RKO (cell line): ENCODE results near the gene TOX2.
A peak's percentile ranks its signal among the peaks of the same experiment; 100 is the strongest.

Experiments used
- DNase-seq: peaks from one replicate; pipeline ENCODE4 v3.0.0-alpha.2; 2016; ENCODE audit warnings: low spot score

The TOX2 gene

DNA sequence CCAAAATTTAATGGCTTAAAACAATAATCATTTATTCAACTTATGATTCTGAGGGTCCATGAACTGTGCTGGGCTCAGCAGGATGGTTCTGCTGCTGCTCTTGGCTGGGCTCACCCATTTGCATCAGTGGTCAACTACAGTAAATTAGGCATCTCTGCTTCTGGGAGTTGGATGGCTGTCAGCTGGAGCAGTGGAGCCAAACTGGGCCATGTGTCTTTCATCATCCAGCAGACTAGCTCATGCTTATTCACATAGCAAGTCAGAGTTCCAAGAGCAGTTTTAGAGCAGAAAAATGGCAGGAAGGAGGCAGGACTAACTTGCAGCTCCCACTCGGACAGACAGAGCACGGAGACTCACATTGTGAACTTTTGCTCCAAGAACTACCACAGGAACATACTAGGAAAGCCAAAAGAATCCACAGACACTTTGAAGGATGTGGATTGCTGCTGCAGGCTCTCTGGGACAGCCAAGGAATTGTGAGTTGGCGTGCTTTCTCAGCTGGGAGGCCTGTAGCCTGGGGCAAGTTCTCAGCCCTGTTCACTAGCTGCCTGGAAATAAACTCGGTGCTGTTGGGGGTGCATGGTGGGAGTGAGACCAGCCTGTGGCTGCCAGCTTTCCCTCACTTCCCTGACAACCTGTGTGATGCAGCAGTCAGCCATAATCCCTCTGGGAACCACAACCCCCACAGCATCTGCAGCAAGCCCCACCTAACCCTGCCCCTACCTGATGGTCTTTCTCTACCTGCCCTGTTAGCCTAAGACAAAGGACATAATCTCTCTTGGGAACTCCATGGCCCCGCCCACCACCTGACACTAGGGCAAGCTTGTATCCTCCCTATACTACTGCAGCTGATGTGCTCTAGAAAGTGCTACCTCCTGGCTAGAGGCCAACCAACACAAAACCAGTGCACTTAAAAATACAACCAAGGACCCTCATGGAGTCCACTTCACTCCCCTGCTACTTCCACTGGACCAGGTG, 143.3 kb downstream of the TOX2 start:
- no peak for DNase-seq

DNA sequence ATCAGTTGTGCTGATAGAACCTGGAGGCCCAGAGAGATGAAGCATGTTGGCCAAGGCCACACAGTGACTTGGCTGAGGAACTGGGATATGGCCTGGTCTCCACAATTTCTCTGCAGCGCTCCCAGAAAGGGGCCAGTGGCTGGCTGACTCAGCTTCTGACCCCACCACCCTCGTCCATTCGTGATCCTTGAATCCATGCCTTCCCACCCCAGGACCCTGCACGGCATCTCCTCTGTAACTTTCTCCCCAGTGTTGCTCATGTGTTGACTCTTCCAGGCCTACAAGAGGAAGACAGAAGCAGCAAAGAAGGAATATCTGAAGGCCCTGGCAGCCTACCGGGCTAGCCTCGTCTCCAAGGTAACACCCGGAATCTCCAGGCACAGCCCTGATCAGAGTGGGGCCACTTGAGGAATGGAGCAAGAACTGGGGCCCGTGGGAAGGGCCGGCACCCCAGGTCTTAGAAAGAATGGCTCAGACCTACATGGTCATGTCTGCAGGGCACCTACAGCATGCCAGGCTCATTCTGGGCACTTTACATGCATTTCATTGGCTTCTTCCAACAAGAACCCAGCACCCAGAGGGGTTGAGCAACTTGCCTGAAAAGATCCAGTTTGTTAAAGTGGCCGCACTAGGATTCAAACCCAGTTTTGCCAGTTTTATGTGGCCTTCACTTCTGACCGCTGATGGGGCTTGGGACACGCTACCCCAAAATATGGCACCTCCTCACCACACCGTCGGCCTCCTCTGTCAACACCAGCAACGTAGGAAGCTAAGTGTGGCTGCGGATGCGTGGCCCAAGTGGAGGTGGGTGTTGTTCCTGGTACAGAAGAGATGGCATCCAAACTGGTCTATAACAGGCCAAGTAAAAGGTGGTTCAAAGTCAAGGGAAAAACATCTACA, 150.1 kb downstream of the TOX2 start:
- DNase-seq = no peak

DNA sequence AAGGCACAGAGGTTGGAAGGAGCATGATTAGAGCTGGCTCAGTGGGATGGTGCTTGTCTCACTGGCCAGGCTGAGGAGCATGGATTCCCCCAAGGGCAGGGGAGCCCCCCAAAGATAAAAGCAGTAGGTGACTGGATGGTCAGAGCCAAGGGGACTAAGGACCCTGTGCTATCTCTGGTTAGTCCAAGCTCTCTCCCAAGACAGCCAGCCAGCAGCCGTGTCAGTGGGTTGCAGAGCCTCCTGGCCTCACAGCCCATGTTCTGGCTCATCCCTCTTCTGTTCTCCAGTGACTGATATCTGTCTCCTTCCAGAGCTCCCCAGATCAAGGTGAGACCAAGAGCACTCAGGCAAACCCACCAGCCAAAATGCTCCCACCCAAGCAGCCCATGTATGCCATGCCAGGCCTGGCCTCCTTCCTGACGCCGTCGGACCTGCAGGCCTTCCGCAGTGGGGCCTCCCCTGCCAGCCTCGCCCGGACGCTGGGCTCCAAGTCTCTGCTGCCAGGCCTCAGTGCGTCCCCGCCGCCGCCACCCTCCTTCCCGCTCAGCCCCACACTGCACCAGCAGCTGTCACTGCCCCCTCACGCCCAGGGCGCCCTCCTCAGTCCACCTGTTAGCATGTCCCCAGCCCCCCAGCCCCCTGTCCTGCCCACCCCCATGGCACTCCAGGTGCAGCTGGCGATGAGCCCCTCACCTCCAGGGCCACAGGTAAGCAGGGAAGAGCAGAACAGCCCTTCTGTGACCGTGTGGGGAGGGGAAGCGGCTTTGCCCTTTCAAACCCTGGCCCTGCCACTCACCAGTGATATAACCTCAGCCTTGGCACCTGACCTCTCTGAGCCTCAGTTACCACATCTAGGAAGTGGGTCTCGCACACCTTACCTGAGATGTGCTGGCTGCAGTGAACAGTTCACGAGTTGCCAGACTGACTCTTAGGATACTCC, 151.0 kb downstream of the TOX2 start:
- DNase-seq = no peak

DNA sequence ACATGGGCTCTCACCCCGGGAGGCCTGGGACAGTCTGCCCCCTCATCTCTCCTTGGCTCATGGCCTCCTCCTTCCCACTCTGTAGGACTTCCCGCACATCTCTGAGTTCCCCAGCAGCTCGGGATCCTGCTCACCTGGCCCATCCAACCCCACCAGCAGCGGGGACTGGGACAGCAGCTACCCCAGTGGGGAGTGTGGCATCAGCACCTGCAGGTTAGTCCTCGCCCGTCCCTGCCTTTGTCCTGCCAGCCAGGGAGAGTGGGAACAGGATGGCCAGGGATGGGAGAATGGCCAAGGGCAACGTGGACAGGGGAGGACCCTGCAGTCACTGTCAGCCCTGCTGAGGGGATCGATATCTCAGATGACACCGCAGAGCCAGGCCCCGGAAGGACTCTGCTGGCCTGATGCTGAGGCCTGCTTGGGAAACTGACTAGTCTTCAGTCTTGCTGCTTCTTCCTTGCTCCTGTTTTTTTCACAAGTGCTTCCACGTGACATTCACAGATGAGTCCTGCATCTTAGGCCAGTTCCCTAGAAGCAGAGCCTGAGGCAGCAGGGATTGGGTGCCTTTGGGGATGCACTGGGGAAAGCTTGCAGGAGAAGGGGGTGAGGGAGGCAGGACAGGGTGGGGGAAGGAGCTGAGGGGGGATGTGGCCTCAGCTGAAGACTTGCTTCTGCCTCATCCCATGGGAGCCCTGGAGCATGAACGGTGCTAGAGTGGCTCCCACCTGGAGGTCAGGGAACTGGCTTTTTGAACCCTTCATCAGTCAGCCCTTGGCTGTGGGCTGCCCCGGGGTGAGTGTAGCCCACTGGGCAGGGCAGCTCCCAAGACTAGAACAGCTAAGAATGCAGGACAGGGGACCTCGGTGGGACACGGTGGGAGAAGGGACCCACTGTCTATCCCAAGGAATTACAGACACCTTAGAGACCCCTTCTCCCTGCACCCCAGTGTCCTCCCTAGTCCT, 152.3 kb downstream of the TOX2 start:
- DNase-seq = no peak

DNA sequence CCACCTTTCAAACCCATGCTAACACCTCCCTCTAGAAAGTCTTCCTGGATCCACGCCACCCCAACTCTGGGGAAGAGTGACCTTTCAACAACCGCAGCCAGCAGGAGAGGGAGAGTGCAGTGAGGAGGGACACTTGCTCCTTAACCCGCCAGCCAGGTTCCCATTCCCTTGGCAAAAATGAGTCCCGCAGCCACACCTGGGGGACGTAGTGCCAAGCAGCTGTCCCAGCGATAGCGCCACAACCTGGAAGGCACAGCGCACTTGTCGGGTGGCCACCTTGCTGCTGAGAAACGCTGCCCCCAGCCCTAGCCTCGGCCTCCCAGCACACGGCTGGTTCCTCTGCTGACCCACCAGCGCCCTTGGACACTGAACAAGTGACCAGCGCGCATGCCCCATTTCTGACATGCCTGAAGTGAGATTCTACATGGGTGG, 153.0 kb downstream of the TOX2 start:
- no peak for DNase-seq

DNA sequence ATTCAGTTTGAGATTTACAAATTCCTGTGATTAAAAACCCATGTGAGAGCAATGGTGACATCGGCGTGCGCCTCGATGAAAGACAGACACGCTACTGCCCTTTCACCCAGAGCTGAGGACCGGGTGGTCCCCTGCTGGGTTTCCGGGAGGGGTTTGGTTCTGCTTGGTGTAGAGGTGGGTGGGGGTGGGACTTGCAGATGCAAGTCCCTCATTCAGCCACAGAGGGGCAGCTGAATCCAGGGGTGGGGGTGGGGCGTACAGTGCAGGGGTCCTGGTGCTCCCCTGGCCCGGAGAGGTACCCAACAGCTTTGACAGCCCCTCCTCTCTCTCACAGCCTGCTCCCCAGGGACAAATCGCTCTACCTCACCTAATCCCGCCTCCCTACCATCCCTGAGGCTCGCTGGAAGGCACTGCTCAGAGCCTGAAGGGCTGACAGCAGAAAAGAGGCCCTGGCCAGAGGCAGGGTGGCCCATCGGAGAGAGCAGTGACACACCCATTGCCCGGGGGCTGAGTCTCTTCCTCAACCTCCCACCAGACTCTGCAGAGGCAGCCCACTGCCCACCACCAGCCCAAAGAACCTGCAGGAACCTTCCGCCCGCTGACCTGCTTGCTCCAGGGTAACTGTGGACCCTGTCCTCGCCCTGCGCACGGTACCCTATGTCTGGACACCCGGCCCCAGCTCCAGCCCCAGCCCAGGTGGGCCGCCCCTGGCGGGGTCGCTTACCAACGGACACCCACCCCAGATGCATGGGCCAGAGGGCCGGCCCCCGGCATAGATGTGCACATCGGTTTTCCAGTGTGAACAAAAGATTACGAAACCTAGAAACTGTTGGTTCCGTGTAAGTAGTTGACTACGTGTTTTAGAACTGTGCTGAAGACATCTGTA, 153.9 kb downstream of the TOX2 start:
- no peak for DNase-seq

DNA sequence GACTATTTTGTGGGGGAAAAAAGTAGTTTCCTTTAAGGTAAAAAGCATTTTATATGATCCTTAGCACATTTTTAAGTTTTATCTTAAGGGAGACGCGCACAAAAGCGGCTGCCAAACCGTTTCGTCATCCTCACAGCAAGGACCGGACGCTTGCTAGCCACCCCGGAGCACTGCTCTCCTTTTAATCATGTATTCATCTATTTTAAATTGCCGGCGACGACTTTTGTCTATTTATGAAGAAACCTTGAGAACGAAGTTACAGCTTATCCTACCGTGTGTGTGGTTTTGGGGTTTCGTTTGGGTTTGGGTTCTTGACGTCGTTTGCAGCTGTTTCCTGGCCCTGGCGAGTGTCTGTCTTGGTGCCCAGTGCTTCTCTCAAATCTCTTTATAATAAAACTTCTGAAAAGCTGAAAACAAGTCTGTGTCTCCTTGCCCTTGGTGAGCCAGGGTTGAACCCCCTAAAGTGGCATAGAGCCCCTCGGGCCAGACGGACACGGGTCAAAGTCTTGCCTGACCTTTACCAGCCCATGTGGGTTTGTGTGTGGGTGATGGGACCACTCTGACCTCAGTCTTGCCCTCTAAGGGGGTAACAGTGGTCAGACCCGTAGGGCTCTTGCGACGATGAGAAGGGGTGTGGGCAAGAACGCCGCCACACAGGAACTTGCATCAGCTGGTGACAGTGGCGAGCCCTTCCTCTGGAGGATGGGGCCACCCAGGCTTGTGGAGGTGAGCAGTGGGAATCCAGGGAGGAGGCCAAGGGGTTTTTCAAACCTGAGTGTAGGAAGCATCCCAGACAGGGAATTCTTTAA, 154.8 kb downstream of the TOX2 start:
- DNase-seq = no peak

DNA sequence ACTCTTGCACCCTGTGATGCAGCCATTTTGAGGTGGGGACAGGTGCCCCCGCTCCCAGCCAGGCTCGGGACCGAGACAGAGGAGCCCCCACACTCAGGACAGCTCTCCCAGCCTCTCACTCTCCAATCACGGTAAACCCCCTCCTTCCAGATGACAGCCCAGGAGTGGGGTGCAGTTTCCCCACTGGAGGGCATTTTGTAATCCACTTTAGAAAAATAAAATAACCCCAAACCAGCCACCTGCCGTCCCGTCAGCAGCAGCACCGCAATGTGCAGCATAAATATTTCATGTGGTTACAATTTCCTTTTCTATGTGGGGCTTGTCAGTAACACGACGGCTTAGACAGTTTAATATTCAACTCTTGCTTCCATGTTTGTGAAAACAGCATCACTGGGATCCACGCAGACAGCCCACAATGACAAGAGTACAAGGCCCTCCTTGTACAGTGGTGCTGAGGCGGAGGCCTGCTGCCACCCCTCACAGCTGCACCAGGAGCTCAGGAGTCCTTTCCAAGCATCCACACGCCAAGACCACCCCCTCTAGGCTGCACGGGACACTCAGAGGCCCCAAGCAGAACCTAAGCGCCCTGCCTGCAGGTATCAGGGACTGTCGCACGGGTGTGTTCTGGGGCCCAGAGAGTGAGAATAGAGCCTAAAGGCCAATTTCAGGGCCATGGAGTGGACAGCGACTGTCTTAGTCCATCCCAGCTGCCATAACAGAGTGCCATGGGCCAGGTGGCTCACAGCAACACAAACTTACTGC, 155.7 kb downstream of the TOX2 start:
- no peak for DNase-seq

DNA sequence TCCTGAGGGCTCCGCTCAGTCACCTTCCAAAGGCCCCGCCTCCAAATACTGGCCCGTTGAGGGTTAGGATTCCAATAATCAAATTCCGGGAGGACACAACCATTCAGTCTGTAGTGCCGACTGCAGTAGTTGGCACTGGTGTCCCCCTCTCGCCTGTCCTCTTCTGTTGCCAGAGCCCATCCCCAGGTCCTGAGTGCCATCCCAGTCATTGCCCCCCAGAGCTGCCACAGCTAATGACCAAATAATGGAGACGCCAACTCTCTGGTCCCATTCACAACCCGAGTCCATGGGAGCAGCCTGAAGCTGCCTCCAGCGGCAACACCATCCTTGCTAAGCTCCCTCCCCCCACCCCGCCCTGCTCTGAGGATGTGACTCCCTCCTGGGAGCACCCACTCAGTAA, 156.4 kb downstream of the TOX2 start:
- DNase-seq = no peak

DNA sequence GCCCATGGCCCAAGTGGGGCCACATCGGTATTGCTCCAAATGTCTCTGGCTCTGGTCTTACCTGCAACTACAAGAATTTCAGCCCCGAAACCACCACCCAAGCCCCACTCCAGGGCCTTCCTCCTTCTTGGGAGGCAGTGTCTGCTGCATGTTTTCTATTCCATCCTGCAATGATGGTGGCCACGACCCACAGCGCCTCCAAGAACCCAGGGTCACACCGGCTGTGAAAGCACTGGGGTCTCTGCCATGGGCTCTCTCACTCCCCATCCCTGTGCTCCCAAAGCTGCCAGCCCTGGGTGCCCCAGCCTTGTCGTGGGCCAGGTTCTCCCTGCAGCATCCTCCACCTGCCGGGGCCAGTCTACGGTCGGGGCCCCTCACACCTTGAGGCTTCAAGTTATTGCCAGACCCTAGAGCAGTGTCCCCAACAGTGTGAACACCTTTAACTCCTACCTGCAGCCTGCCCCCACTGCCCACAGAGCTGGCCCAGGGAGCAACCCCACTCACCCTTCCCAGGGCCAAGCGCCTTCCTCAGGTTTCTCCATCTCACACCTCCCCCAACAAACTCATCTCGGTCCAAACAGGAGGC, 157.0 kb downstream of the TOX2 start:
- no peak for DNase-seq

DNA sequence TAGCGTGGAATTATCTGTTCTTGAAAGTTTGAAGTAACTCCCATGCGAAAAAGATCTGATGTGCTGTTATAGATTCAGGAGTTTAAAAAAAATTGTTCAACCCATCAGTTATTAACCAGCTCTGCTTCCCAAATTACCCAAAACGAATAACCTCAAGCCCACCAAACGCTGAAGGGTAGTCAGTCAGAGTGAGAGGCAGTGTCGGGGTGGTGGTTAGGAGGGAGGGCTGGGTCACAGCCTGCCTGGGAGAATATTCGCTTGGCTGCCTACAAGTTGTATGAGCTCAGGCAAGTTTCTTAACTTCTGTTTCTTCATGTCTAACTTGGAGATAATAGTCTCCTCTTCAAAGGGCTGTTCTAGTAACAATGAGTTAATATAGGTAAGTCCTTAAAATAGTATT, 157.7 kb downstream of the TOX2 start:
- no peak for DNase-seq

DNA sequence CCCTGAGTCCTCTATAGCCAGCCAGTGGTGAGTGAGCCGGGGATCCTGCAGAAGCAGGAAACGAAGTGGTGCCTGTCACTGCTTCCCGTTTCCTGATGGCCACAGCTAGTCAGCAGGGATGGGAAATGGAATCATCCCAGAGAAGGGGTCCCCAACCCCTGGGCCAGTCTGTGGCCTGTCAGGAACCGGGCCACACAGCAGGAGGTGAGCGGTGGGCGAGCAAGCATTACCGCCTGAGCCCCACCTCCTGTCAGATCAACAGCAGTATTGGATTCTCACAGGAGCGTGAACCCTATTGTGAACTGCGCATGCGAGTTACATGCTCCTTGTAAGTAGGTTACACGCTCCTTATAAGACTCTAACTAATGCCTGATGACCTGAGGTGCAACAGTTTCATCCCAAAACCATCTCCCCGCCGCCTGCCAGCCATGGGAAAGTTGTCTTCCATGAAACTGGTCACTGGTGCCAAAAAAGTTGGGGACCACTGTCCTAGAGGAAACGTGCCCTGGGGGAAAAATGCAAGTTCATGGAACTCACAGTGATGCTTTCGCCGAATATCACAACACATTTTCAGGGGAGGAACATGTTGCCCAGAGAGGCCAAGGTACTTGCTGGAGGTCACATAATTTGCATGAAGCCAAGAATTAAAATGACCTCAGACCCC, 158.5 kb downstream of the TOX2 start:
- DNase-seq = no peak

DNA sequence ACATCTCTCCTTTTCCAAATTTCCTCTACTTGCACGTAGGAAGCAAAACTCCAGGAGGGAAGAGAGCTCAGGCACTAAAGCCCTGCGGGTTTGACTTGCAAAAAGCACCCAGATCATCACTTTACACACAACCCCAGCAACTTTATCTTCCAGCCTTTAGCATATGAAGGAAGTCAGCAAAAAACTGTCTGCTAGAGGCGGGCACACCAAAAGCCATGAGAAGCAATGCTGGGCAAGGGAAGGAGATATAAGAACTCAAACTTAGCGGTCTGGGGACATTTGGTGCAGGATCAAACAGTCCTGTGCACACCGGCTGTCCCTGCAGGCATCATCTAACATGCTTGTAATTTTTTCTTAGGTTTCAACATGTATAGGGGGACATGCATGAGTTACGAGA, 159.0 kb downstream of the TOX2 start:
- DNase-seq = no peak

DNA sequence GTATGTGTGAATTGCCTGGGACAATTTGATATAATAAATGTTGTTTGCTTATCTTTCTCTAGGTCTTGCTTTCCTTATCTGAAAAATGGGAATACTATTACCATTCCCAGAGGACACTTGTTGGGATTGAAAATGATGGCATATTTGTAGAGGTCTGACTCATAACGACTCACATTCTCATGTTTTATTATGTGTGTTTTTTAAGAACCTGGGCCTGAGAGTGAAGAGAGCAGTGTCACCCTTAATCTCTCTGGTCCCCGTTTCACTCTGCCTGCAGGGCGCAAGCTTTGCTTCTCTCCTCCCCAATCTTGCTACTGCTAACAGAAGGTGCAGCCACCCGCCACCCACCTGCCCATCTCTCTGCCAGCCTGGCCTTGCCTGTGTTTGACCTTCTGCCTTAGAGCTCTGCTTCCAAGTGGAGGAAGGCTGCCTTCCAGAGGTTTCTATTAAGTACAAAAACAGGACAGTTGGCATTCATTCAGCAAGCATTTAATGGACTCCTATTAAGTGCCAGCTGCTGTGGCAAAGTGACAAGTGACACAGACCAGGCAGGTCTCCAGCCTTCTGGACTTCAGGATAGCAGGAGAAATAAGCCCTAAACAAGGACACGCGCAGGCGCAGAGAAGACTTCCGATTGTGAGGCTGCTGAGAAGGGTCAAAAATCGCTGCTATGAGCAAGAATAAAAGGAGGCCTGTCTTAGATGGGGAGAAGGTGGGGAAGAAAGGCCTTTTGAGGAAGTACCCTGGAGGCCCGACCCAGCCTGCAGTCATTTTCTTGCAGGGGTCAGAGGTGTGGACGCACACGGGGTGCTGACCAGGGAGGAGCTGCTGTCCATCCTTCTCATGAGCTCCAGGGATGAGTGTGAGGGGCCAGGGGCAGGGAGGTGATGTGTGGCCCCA, 159.8 kb downstream of the TOX2 start:
- peak; percentile 56 for DNase-seq

DNA sequence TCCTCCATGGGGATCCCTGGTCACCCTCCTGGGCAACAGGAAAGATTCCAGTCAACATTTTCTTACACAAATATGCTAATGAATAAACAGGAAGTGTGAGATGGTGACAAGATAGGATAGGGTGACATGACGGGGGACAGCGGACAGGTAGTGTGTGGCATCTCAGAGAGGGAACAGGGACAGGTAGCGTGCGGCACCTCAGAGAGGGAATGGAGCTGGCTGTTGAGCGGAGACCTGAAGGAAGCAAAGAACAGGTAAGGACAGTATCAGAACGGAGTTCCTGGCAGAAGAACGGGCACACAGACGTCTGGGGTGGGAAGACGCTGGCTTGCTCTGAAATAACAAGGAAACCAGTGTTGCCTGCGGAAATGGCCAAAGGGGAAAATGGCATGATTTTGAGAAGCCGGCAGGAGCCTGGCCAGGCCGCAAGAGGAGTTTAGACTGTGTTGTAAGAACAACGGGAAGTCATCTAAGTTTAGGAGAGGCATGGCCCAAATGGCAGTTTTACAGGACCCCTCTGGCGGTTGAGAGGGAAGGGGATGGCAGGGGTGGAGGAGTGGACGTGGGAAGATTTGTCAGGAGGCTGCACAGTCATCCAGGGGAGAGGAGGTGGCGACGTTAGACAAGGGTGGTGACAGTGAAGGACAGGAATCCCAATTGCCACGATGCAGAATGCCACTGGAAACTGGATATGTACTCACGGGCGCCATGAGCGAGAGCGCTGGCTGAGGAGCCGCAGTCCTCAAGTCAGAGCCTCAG, 160.7 kb downstream of the TOX2 start:
- DNase-seq = no peak
